Skeletal muscle cell (primary cell): ENCODE results near the gene PDZRN3.

Experiments used
- DNase-seq: peaks from one replicate; pipeline ENCODE4 v3.0.0-alpha.2; 2010; ENCODE audit warnings: low read depth
- H3K4me3 ChIP-seq: 2 replicates; pipeline ENCODE4 v1.5.1; 2011; ENCODE audit warnings: low read depth, mild to moderate bottlenecking, control low read depth, low read length, moderate library complexity

PDZRN3 gene

GRCh38 chr3:73624017-73624820, 522 bp downstream of the PDZRN3 start:
- no peak for DNase-seq
- peak overlapping the region; percentile 70 for H3K4me3 ChIP-seq

- DNase-seq, result no peak
- H3K4me3 ChIP-seq, result peak overlapping the region; percentile 70
Measured at GRCh38 chr3:73623346-73623745, 1.4 kb downstream of the PDZRN3 start.

- peak overlapping the region; percentile 70 for H3K4me3 ChIP-seq
- no peak for DNase-seq
Measured at GRCh38 chr3:73622091-73622805, 2.5 kb downstream of the PDZRN3 start.

GRCh38 chr3:73621388-73621787, 3.4 kb downstream of the PDZRN3 start:
- DNase-seq, result no peak
- peak overlapping the region; percentile 70 for H3K4me3 ChIP-seq

- no peak overlapping the region for H3K4me3 ChIP-seq
Measured at GRCh38 chr3:73618461-73618860, 6.3 kb downstream of the PDZRN3 start.

GRCh38 chr3:73616056-73616455, 8.7 kb downstream of the PDZRN3 start:
- DNase-seq, result no peak
- H3K4me3 ChIP-seq, result no peak overlapping the region

More at GRCh38 chr3:73618461-73618860, 6.3 kb downstream of the PDZRN3 start:
- DNase-seq, result no peak

- peak; percentile 88 for DNase-seq
- H3K4me3 ChIP-seq, result no peak overlapping the region
Measured at GRCh38 chr3:73614419-73614818, 10.3 kb downstream of the PDZRN3 start.

- peak; percentile 61 for DNase-seq
- no peak overlapping the region for H3K4me3 ChIP-seq
Measured at GRCh38 chr3:73611176-73611575, 13.6 kb downstream of the PDZRN3 start.

- no peak for DNase-seq
- H3K4me3 ChIP-seq, result no peak overlapping the region
Measured at GRCh38 chr3:73610493-73610892, 14.2 kb downstream of the PDZRN3 start.

GRCh38 chr3:73609655-73610054, 15.1 kb downstream of the PDZRN3 start:
- no peak overlapping the region for H3K4me3 ChIP-seq
- DNase-seq, result no peak

- no peak for DNase-seq
- H3K4me3 ChIP-seq, result no peak overlapping the region
Measured at GRCh38 chr3:73609315-73609641, 15.5 kb downstream of the PDZRN3 start.

GRCh38 chr3:73608456-73609314, 16.1 kb downstream of the PDZRN3 start:
- DNase-seq, result no peak
- no peak overlapping the region for H3K4me3 ChIP-seq

GRCh38 chr3:73605861-73606260, 18.9 kb downstream of the PDZRN3 start:
- no peak overlapping the region for H3K4me3 ChIP-seq
- DNase-seq, result no peak

GRCh38 chr3:73605412-73605811, 19.3 kb downstream of the PDZRN3 start:
- peak; percentile 90 for DNase-seq
- H3K4me3 ChIP-seq, result no peak overlapping the region

GRCh38 chr3:73604451-73604850, 20.3 kb downstream of the PDZRN3 start:
- peak; percentile 75 for DNase-seq
- H3K4me3 ChIP-seq, result no peak overlapping the region

GRCh38 chr3:73603762-73604171, 21.0 kb downstream of the PDZRN3 start:
- DNase-seq, result peak; percentile 65
- H3K4me3 ChIP-seq, result no peak overlapping the region

GRCh38 chr3:73602170-73602569, 22.6 kb downstream of the PDZRN3 start:
- H3K4me3 ChIP-seq, result no peak overlapping the region
- DNase-seq, result peak; percentile 91

- no peak overlapping the region for H3K4me3 ChIP-seq
- no peak for DNase-seq
Measured at GRCh38 chr3:73601481-73601880, 23.3 kb downstream of the PDZRN3 start.

- H3K4me3 ChIP-seq, result no peak overlapping the region
- DNase-seq, result peak; percentile 55
Measured at GRCh38 chr3:73601011-73601410, 23.7 kb downstream of the PDZRN3 start.
